ENCODE data around the gene RAB5A.
"Not testable (repeated sequence)": the region's sequence is repeated elsewhere in the genome, so short reads cannot be mapped to it uniquely, and the experiment has no call there.

RAB5A gene, protein sequence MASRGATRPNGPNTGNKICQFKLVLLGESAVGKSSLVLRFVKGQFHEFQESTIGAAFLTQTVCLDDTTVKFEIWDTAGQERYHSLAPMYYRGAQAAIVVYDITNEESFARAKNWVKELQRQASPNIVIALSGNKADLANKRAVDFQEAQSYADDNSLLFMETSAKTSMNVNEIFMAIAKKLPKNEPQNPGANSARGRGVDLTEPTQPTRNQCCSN

DNA sequence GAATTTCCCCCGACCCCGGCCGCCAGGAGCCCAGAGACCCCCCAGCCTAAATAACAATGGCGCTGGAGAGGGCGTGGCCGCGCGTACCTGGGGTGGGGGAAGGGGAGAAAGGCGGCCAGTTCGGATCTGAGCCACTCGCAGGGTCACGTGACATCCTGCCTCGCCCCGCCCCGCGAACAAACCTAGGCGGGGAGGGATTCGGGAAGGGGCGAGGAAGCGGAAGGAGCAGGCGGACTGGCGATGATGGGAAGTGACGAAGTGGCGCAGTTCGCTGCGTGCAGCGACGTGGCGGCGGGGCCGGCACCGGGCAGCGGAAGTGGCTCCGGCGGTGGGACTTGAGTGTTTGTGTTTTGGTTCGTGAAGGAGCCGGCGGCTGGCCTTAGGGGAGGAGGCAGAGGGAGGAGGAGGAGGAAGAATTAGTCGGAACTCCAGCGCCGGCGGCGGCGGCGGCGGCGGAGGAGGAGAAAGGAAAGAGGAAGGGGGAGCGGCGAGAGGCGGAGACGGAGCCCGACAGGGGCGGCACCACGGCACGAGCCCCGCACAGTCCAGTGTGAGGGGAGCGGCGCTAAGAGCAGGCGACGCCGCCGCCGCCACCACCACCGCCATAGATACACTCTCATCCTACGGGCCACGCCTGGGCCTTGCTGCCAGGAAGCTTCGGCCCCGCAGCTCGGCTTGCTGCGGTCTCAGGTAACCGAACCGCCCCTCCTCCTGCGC is at the start of gene RAB5A:
TSS of gene RAB5A (plus strand) at position 266 of the 717 bp plus-strand sequence. CDS start 3,802 bp downstream, outside the sequence.
- peak within 1 kb of the TSS; percentile 82 for H3K4me3 ChIP-seq (ENCODE audit: insufficient read depth, low read length, poor library complexity, severe bottlenecking)
- peaks cover 9% of the 10 kb centered on the region for H4K20me1 ChIP-seq (ENCODE audit: low read depth, low read length)
- H3F3A ChIP-seq (ENCODE audit: insufficient read depth): peaks cover 28% of the 10 kb centered on the region
- peaks cover 51% of the 10 kb centered on the region for H3K79me2 ChIP-seq (ENCODE audit: insufficient read depth, low read length)
- peak within 1 kb of the TSS; percentile 70 for H3K27ac ChIP-seq (ENCODE audit: low read depth, low read length)
- TF ChIP-seq, protein P1, sequence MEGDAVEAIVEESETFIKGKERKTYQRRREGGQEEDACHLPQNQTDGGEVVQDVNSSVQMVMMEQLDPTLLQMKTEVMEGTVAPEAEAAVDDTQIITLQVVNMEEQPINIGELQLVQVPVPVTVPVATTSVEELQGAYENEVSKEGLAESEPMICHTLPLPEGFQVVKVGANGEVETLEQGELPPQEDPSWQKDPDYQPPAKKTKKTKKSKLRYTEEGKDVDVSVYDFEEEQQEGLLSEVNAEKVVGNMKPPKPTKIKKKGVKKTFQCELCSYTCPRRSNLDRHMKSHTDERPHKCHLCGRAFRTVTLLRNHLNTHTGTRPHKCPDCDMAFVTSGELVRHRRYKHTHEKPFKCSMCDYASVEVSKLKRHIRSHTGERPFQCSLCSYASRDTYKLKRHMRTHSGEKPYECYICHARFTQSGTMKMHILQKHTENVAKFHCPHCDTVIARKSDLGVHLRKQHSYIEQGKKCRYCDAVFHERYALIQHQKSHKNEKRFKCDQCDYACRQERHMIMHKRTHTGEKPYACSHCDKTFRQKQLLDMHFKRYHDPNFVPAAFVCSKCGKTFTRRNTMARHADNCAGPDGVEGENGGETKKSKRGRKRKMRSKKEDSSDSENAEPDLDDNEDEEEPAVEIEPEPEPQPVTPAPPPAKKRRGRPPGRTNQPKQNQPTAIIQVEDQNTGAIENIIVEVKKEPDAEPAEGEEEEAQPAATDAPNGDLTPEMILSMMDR (IDR thresholded peaks at IDR 0.05; ENCODE audit: insufficient read depth, low read length, poor library complexity, severe bottlenecking): no peak
- no peak for TF ChIP-seq EZH2phosphoT487 (conservative IDR thresholded peaks at IDR 0.05; ENCODE audit: low read length)
- no peaks in the 10 kb centered on the region for H3K9me3 ChIP-seq (ENCODE audit: insufficient read depth, low read length)
- H3K27me3 ChIP-seq (ENCODE audit: low read length): no peaks in the 10 kb centered on the region
- H3K9me2 ChIP-seq (replicated peaks; ENCODE audit: insufficient read depth, low read length): no peaks in the 10 kb centered on the region
- H2AFZ ChIP-seq (ENCODE audit: low read depth, low read length, severe bottlenecking): peak within 1 kb of the TSS; percentile 92
- H3K9ac ChIP-seq (ENCODE audit: low read length): peak within 1 kb of the TSS; percentile 67
- peaks cover 7% of the 10 kb centered on the region; the same call in 1 of the 2 replicates for H3K36me3 ChIP-seq (ENCODE audit: low read length)
- peak within 1 kb of the TSS; percentile 90 for H3K4me2 ChIP-seq (ENCODE audit: low read depth, low read length, poor library complexity, severe bottlenecking)

DNA sequence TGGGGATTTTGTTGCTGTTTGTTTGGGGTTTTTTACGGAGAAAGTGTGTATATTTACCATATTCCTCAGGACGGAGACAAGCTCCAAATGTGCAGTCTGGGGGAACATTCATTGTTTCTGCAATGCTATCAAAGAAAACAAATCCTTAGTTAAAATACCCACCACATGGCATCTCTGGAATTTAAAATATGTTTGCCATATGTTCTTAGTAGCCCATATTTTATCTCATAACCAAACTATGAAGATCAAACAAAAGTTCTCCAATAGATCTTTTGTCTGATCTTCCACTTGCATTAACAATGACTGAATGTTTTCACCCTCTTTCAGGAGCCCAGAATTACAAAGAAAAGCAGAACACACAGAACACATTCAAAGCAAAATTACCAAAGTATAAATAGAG is 48.2 kb upstream of the RAB5A start:
- Histone ChIP-seq H4K20me1 (ENCODE audit: low read depth, low read length) (no peaks in the 10 kb centered on the region), H3K9me3 (ENCODE audit: insufficient read depth, low read length) (no peaks in the 10 kb centered on the region), H3K4me2 (ENCODE audit: low read depth, low read length, poor library complexity, severe bottlenecking) (no peak overlapping the region), H3K27ac (ENCODE audit: low read depth, low read length) (no peak overlapping the region), H3F3A (ENCODE audit: insufficient read depth) (no peaks in the 10 kb centered on the region), H3K36me3 (ENCODE audit: low read length) (no peaks in the 10 kb centered on the region), H3K4me3 (ENCODE audit: insufficient read depth, low read length, poor library complexity, severe bottlenecking) (no peak overlapping the region), H3K27me3 (ENCODE audit: low read length) (no peaks in the 10 kb centered on the region), H3K9me2 (replicated peaks; ENCODE audit: insufficient read depth, low read length) (no peaks in the 10 kb centered on the region), H3K79me2 (ENCODE audit: insufficient read depth, low read length) (no peaks in the 10 kb centered on the region), H2AFZ (ENCODE audit: low read depth, low read length, severe bottlenecking) (no peak overlapping the region), H3K9ac (ENCODE audit: low read length) (no peak overlapping the region)
- TF ChIP-seq EZH2phosphoT487 (conservative IDR thresholded peaks at IDR 0.05; ENCODE audit: low read length): no peak
- TF ChIP-seq, protein P1 (IDR thresholded peaks at IDR 0.05; ENCODE audit: insufficient read depth, low read length, poor library complexity, severe bottlenecking): no peak

DNA sequence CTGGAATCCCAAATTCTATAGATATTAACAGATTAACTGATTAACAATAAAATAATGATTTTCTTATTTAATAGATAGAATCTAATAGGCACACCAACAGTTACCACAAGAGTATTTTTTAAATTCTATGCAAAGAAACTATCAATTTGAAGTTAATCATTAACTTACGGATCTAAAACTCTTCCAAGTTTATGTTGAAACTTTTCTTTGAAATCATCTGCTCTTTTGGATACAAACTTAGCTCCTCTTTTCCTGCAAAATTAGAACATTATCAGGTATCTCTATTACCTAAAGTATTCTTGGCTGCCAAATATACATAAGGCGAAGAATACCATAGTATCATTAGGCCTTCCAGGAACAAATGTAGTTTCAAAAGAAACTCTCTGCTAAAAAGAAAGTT is 47.6 kb upstream of the RAB5A start:
- no peaks in the 10 kb centered on the region for H3K36me3 ChIP-seq (ENCODE audit: low read length)
- TF ChIP-seq EZH2phosphoT487 (conservative IDR thresholded peaks at IDR 0.05; ENCODE audit: low read length): no peak
- TF ChIP-seq, protein P1 (IDR thresholded peaks at IDR 0.05; ENCODE audit: insufficient read depth, low read length, poor library complexity, severe bottlenecking): no peak
- H3K9me3 ChIP-seq (ENCODE audit: insufficient read depth, low read length): no peaks in the 10 kb centered on the region
- no peaks in the 10 kb centered on the region for H3K79me2 ChIP-seq (ENCODE audit: insufficient read depth, low read length)
- no peak overlapping the region for H2AFZ ChIP-seq (ENCODE audit: low read depth, low read length, severe bottlenecking)
- H3K27ac ChIP-seq (ENCODE audit: low read depth, low read length): no peak overlapping the region
- H3K9me2 ChIP-seq (replicated peaks; ENCODE audit: insufficient read depth, low read length): no peaks in the 10 kb centered on the region
- no peaks in the 10 kb centered on the region for H4K20me1 ChIP-seq (ENCODE audit: low read depth, low read length)
- H3K27me3 ChIP-seq (ENCODE audit: low read length): no peaks in the 10 kb centered on the region
- no peak overlapping the region for H3K4me3 ChIP-seq (ENCODE audit: insufficient read depth, low read length, poor library complexity, severe bottlenecking)
- no peaks in the 10 kb centered on the region for H3F3A ChIP-seq (ENCODE audit: insufficient read depth)
- no peak overlapping the region for H3K4me2 ChIP-seq (ENCODE audit: low read depth, low read length, poor library complexity, severe bottlenecking)
- H3K9ac ChIP-seq (ENCODE audit: low read length): no peak overlapping the region

DNA sequence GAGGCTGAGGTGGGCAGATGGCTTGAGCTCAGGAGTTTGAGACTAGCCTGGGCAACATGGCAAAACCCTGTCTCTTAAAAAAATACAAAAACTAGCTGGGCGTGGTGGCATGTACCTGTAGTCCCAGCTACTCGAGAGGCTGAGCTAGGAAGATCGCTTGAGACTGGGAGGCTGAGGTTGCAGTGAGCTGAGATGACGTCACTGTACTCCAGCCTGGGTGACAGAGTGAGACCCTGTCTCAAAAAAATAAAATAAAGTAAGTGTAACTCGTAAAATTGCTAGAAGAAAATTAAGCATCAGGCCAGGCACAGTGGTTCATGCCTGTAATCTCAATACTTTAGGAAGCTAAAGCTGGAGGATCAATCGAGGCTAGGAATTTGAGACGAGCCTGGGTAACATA is 47.1 kb upstream of the RAB5A start:
- not testable (repeated sequence) for H2AFZ ChIP-seq (ENCODE audit: low read depth, low read length, severe bottlenecking); H3K4me2 ChIP-seq (ENCODE audit: low read depth, low read length, poor library complexity, severe bottlenecking); H3K4me3 ChIP-seq (ENCODE audit: insufficient read depth, low read length, poor library complexity, severe bottlenecking); H3K27ac ChIP-seq (ENCODE audit: low read depth, low read length); H3K9ac ChIP-seq (ENCODE audit: low read length); H3K9me3 ChIP-seq (ENCODE audit: insufficient read depth, low read length); H3F3A ChIP-seq (ENCODE audit: insufficient read depth); H3K36me3 ChIP-seq (ENCODE audit: low read length); H3K9me2 ChIP-seq (replicated peaks; ENCODE audit: insufficient read depth, low read length); H3K79me2 ChIP-seq (ENCODE audit: insufficient read depth, low read length); H3K27me3 ChIP-seq (ENCODE audit: low read length); H4K20me1 ChIP-seq (ENCODE audit: low read depth, low read length)
